ENCODE results near the gene ADAM15. TPM values are rescaled to one million over a fixed set of nuclear protein-coding genes. Genes with fewer than 3 reads are reported as not detected.
A peak's percentile ranks its signal among the peaks of the same experiment; 100 is the strongest.

The ADAM15 gene
- total RNA-seq, 4 donors from 2014 or later, result 232 to 289 (median 279) TPM

- no peak for DNase-seq (ENCODE audit: low spot score in 2 of 2)
- WGBS, 2 donors, result 3% methylated on average over 36 to 37 of the region's 68 CpGs
- intact Hi-C loops (cut with DNase I; ENCODE audit: low total_unique reads), result loop anchor here (2.0 to 5.0 kb wide), 2 partner anchors 17 to 34 kb away; no protein-coding TSS in a partner anchor
- H3K4me3 ChIP-seq (ENCODE audit: low read depth, poor library complexity, severe bottlenecking), result no peak overlapping the region
- TF ChIP-seq POLR2A (IDR thresholded peaks at IDR 0.05), result no peak
- no peak for TF ChIP-seq CTCF (IDR thresholded peaks at IDR 0.05)
Observed at GRCh38 chr1:155081472-155082300, 30.6 kb downstream of the ADAM15 start.

- 3 to 4% methylated on average over 36 of the region's 36 CpGs for WGBS, 2 donors
- intact Hi-C loops (cut with DNase I; ENCODE audit: low total_unique reads), result loop anchor here (2.0 to 5.0 kb wide), 2 partner anchors 18 to 35 kb away; no protein-coding TSS in a partner anchor
- no peak overlapping the region for H3K4me3 ChIP-seq (ENCODE audit: low read depth, poor library complexity, severe bottlenecking)
- TF ChIP-seq POLR2A (IDR thresholded peaks at IDR 0.05), result no peak
- DNase-seq (ENCODE audit: low spot score in 2 of 2), result no peak
Observed at GRCh38 chr1:155082301-155083051, 31.4 kb downstream of the ADAM15 start.

GRCh38 chr1:155083052-155083541 is 32.0 kb downstream of the ADAM15 start:
- intact Hi-C loops (cut with DNase I; ENCODE audit: low total_unique reads), result loop anchor here (2.0 to 5.0 kb wide), 2 partner anchors 18 to 36 kb away; no protein-coding TSS in a partner anchor
- DNase-seq (ENCODE audit: low spot score in 2 of 2), result peak in 1 of 2 donors; percentile 93
- H3K4me3 ChIP-seq (ENCODE audit: low read depth, poor library complexity, severe bottlenecking), result no peak overlapping the region
- no peak for TF ChIP-seq POLR2A (IDR thresholded peaks at IDR 0.05)
- no peak for TF ChIP-seq CTCF (IDR thresholded peaks at IDR 0.05)
- WGBS, 2 donors, result 27 to 30% methylated on average over 3 to 5 of the region's 6 CpGs

GRCh38 chr1:155083865-155084721 is 33.0 kb downstream of the ADAM15 start:
- DNase-seq (ENCODE audit: low spot score in 2 of 2), result peak; percentile 84 to 93
- intact Hi-C loops (cut with DNase I; ENCODE audit: low total_unique reads), result loop anchor here (2.0 to 5.0 kb wide), 2 partner anchors 19 to 37 kb away; no protein-coding TSS in a partner anchor
- WGBS, 2 donors, result 15 to 19% methylated on average over 21 of the region's 21 CpGs
- no peak overlapping the region for H3K4me3 ChIP-seq (ENCODE audit: low read depth, poor library complexity, severe bottlenecking)
- no peak for TF ChIP-seq CTCF (IDR thresholded peaks at IDR 0.05)
- no peak for TF ChIP-seq POLR2A (IDR thresholded peaks at IDR 0.05)

- H3K4me3 ChIP-seq (ENCODE audit: low read depth, poor library complexity, severe bottlenecking), result peak overlapping the region; percentile 26
- WGBS, 2 donors, result 0 to 2% methylated on average over 34 to 38 of the region's 67 CpGs
- TF ChIP-seq POLR2A (IDR thresholded peaks at IDR 0.05), result no peak
- peak in 1 of 3 donors; percentile 95 for TF ChIP-seq CTCF (IDR thresholded peaks at IDR 0.05)
- peak; percentile 92 to 99 for DNase-seq (ENCODE audit: low spot score in 2 of 2)
- intact Hi-C loops (cut with DNase I; ENCODE audit: low total_unique reads), result loop anchor here (5.0 kb wide), 1 partner anchor 38 kb away; no protein-coding TSS in a partner anchor
Observed at GRCh38 chr1:155084722-155085503, 33.8 kb downstream of the ADAM15 start.

Measured in lower leg skin (tissue), 4 donors.